ENCODE measurements around the gene PPP1R15B. TPM values are rescaled to one million over a fixed set of nuclear protein-coding genes. Genes with fewer than 3 reads are reported as not detected.

PPP1R15B gene
- 24.0 to 31.2 TPM (median 25.8 TPM) in 5 replicates for total RNA-seq (2022; extraction: Qiagen RNA extraction; ENCODE audit: low read depth)

DNA sequence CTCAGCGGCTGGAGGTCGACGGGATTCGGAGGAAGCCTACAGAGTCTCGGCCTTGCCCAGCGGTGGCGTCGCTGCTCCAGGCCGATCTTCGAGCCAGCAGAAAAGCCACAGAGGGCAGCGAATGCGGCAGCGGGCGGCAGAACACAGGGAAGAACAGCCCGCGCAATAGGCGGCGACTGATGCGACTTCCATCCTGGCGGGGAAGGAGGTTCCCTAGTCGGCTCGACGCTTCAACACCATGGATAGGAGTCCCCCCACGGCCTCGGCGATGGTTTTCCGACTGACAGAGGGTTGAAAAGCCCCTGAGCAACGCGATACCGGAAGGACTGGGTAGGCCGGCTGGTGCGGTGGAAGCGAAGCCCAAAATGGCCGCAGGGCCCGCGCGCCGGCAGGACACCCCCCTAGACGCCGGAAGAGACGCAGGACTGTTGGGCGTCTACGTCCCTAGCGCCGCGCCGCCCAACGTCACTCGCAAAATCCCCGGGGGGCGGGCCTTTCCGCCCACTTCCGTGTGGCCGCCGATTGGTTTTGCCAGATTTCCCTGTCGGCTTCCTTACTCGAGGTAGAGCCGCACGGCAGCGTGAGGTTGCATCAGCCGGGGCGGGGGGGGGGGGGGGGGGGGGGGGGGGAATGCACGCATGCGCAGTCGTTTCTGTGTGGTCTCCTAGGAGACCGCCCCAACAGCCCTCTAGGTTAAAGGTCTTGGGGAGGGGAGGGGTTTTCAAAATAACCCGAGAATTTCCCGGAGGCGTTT lies at the start of gene PPP1R15B:
TSS of gene PPP1R15B (minus strand) at position 367 of the 754 bp plus-strand sequence. CDS start 406 bp downstream, outside the sequence.

DNA sequence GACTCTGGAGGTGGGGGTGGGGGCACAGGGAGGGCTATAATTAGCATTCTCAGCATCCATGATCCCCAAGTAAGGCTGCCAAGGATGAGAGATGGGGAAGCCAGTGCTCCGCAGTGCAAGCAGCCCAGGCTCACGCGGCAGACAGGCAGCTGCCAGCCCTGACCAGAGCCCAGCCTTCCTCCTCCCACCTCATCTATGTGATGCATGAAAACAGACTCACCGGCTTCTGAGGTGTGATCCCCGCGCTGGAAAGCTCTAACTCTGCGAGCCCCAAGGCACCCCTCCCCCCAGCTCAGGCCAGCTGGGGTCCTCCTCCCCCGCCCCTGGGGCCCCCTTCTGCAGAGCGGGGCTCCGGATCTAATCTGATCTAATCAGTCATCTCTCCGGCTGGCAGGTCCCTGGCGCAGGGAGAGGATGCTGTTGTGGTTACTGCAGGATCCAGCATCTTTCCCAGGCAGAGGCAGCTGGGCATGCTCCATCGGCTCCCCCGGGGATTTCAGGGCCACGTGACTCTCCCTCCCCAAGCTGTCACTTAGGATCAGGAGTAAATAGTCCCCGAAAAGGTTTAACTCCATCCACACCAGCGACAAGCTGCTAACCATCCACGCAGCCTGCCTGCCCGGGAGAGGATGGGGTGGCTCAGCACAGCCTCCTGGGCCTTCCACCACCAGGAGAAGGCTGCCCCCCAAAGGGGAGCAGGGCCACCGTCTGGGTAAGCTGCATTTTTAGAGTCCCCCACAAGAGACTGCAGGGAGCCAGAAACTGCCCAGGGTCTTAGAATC lies 52.0 kb downstream of the PPP1R15B start, which contains the start of gene PLEKHA6:
TSS of gene PLEKHA6 (minus strand) at position 456 of the 782 bp plus-strand sequence. CDS start 86,202 bp downstream, outside the sequence.

Other genes starting within 250 kb of the PPP1R15B start
- gene REN, start 245.5 kb downstream of the PPP1R15B start, total RNA-seq (2022; extraction: Qiagen RNA extraction; ENCODE audit: low read depth) = not detected in 5 replicates
- gene KISS1, start 215.3 kb downstream of the PPP1R15B start, total RNA-seq (2022; extraction: Qiagen RNA extraction; ENCODE audit: low read depth) = 0.21 to 1.0 TPM (median 0.61 TPM) in 4 of 5 replicates, not detected in the other
- 3.5 to 6.8 TPM (median 4.7 TPM) in 5 replicates for gene GOLT1A, start 197.8 kb downstream of the PPP1R15B start, total RNA-seq (2022; extraction: Qiagen RNA extraction; ENCODE audit: low read depth)
- 20.3 to 28.8 TPM (median 24.2 TPM) in 5 replicates for gene PLEKHA6, start 51.9 kb downstream of the PPP1R15B start, total RNA-seq (2022; extraction: Qiagen RNA extraction; ENCODE audit: low read depth)
- gene PIK3C2B, start 83.0 kb upstream of the PPP1R15B start, total RNA-seq (2022; extraction: Qiagen RNA extraction; ENCODE audit: low read depth) = 6.1 to 7.8 TPM (median 7.0 TPM) in 5 replicates
- 3.5 to 5.6 TPM (median 4.3 TPM) in 5 replicates for gene MDM4, start 104.6 kb upstream of the PPP1R15B start, total RNA-seq (2022; extraction: Qiagen RNA extraction; ENCODE audit: low read depth)